GM12873 (cell line): ENCODE data around the gene CDC40.

Experiments
- CTCF ChIP-seq: IDR thresholded peaks from 2 replicates; pipeline ENCODE4 v1.5.1; 2012; ENCODE audit warnings: low read depth, mild to moderate bottlenecking, moderate library complexity, low read length, control low read depth; ENCODE audit not compliant: insufficient read depth; ENCODE audit errors: missing control alignments

Gene CDC40

DNA sequence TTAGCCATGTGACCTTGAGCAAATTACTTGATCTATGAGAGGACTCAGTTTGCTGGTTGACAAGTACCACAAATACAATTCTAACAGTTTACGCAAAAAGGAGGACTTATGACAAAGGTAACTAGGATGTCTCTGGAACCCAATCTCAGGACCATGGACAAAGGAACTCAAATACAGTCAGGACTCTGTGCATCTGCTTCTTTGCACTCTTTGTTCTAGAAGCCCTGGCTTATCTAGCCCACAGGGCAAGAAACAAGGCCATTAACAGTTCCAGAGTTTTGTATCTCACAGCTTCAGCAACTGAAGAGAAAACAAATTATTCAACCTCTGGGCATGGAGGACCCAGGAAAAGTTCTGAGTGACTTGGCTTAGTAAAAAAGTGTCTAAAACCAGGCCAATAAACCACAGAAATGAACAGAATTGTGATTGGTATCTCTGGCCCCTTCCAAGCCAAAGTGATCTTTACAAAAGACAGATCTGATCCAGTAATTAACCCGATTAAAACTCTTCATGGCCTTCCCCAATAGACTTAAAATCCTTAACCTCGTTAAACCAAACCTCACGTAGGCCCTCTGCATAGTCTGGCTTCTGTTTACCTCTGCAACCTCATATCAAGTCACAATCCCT, 6.6 kb upstream of the CDC40 start:
- TF ChIP-seq CTCF, result no peak

- TF ChIP-seq CTCF, result peak; percentile 50
These were observed 1.4 kb upstream of the CDC40 start for GRCh38 chr6:110178626-110179405.

DNA sequence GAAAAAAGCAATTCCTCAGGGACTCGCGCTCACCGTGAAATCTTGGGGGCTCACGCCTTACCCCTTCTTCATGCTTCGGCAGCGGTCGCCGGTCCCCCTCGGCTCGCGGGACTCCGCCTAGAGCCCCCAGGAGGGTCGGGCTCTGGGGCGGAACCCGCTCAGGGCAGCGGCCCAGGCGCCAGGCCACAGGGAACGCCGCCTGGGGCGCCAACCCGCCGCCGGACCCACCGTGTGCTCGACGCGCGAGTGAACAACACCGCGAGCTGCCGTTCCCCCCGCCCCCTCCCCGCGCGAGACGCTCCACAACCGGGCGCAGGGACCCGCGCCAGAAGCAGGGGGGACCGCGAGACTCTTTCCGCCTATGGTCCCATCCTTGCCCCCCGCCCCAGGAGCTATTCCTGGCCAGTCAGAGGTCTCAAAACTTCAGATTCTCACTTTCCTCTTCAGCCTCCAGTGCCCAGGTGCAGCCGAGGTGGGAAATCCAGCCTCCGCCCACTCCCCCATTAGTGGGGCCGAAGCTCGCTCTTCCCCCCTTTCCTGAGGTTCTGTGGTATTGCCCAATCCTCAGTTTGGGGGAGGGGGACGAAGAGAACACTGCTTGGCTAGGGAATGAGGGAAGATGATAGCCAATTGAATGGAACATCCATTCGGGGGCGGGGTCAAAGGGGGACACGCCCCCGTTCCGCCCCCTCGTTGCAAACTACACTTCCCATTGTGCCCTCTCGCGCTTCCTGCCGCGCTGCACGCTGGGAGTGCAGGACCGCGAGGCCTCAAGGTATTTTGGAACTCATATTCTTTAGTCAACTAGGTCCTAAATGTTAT, 610 bp upstream of the CDC40 start, which contains the start of gene WASF1:
TSS of gene WASF1 (minus strand) at position 265 of the 822 bp plus-strand sequence. CDS start 52,069 bp downstream, outside the sequence.
- no peak for TF ChIP-seq CTCF

DNA sequence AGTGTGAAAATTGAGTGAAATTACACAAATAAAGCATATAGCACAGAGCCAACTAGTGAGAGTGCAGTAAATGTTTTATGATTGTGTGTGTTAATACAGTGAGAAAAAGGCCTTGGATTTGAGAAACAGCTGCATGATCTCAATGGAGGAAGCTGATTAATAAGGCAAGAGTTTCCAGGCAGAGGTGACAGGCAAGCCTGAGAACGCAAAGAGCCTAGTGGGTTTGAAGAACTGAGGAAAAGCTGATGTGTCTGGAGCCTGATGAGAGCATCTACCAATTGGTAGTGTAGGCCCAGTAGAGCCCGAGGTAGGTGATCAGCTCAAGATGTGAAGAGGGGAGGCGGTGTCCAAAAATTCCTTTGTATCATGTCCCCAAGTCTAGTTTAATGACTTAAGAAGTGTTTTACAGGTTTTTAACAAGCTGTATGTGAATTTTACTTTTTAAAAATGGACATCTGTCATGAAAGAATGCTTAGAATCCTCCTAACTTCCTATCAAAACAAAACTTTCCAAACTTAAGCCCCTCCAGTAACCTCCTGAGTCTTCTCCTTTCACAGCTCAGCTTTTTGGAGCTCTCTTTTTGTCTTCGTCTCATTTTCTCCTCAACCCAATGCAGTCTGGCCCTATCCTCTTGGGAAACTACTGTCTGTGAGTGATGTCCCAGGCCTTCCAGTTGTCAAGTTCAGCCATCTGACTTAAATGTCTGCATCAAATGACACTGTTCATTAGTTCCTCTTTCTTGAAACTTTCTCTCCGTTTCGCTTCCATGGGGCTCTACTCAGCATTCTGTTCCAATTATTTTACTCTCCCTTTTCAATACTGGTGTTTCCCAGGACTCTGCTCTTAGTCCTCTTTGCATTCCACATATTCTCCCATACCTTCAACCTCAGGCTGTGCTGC, 1.2 kb downstream of the CDC40 start:
- no peak for TF ChIP-seq CTCF

DNA sequence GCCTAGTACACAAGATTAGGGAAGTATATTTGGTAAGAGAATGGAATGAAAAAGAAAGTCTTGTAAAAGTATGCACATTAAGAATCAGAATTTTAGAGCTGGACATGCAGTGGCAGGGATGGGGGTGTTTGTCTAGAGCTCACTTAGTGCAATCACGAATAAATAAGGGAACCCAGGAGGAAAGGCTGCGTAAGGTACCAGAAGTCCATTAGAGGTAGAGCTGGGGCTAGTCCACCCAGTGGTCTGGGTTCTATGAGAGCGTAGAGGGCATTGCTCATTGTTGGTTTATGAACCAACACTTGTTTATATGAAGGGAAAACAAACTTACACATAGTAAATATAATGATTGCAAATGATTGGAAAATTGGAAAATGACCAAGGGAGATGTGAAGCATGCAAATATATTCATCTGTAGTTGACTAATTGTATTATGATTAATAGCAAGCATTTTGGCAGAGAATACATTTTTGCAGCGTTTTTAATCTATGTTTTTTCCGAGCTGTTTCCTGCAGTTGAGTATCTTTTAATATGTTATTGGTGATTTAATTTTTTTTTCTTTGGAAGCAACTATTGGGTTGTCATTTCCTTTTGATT, 3.2 kb downstream of the CDC40 start:
- TF ChIP-seq CTCF, result no peak

DNA sequence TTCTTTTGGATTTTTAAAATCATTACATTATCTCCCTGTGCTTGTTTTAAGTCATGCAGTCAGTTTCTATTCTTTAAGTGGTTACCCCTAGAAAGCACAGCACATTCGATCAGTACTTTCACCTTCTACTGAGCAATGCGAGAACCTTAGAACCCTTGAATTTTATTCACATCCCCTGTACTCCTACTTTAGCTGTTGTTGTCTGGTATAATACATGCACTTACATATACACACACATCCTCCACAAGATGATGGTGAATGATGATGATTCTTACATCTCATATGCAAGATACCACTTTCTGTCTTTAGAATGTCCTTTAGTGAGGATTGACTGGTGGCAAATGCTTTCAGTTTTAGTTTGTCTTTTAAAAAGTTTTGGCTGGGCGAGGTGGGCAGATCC, 5.7 kb downstream of the CDC40 start:
- no peak for TF ChIP-seq CTCF
